Stimulated activated CD8-positive, alpha-beta memory T cell treated with anti-CD3 and anti-CD28 coated beads, Interleukin-12 subunit alpha, Interleukin-12 subunit beta, amount 100 ng/mL, for 1 hour (primary cell): Measurements from ENCODE around the gene RNF40.

Experiments used
- DNase-seq: peaks from one replicate; pipeline ENCODE4 v3.0.0-alpha.2; 2020; ENCODE audit warnings: low read depth

The RNF40 gene

GRCh38 chr16:30761928-30762902 lies at the start of gene RNF40, which contains the start of gene CFAP119:
TSS of gene RNF40 (plus strand) at chr16:30762322. CDS start at chr16:30762546, 224 bp downstream.
TSS of gene CFAP119 (minus strand) at chr16:30762062. CDS start at chr16:30761748, 314 bp downstream.
- peak; percentile 84 for DNase-seq

- DNase-seq, result peak; percentile 25
These were observed 46.2 kb upstream of the RNF40 start for GRCh38 chr16:30715750-30716445.

- DNase-seq, result no peak
These were observed 42.0 kb upstream of the RNF40 start for GRCh38 chr16:30720086-30720485.

GRCh38 chr16:30720694-30721093 lies 41.4 kb upstream of the RNF40 start:
- no peak for DNase-seq

GRCh38 chr16:30721167-30721566 lies 41.0 kb upstream of the RNF40 start:
- DNase-seq, result no peak

GRCh38 chr16:30721606-30722005 lies 40.5 kb upstream of the RNF40 start:
- DNase-seq, result no peak

GRCh38 chr16:30722443-30722842 lies 39.7 kb upstream of the RNF40 start:
- DNase-seq, result no peak

GRCh38 chr16:30722916-30723315 lies 39.2 kb upstream of the RNF40 start:
- no peak for DNase-seq

- DNase-seq, result no peak
These were observed 38.3 kb upstream of the RNF40 start for GRCh38 chr16:30723725-30724355.

- DNase-seq, result no peak
These were observed 37.3 kb upstream of the RNF40 start for GRCh38 chr16:30724641-30725417.

- no peak for DNase-seq
These were observed 36.7 kb upstream of the RNF40 start for GRCh38 chr16:30725418-30725792.

GRCh38 chr16:30728321-30728720 lies 33.8 kb upstream of the RNF40 start:
- DNase-seq, result no peak

GRCh38 chr16:30728899-30729672 lies 33.0 kb upstream of the RNF40 start:
- DNase-seq, result no peak

GRCh38 chr16:30731411-30731810 lies 30.7 kb upstream of the RNF40 start:
- no peak for DNase-seq

GRCh38 chr16:30736995-30737793 lies 24.9 kb upstream of the RNF40 start:
- no peak for DNase-seq

GRCh38 chr16:30737794-30738648 lies 24.1 kb upstream of the RNF40 start:
- DNase-seq, result no peak

- DNase-seq, result no peak
These were observed 22.9 kb upstream of the RNF40 start for GRCh38 chr16:30738984-30739951.
